NCI-H510A (cell line): ENCODE data around the gene MEF2B.

Experiments
- DNase-seq: peaks from one replicate; lab custom pipeline; 2025; lab: John Stamatoyannopoulos, UW

Gene MEF2B

GRCh38 chr19:19098703-19099632 is 71.1 kb downstream of the MEF2B start:
- DNase-seq, result no peak

- no peak for DNase-seq
These were observed 71.9 kb downstream of the MEF2B start for GRCh38 chr19:19098084-19098702.

- no peak for DNase-seq
These were observed 73.1 kb downstream of the MEF2B start for GRCh38 chr19:19096641-19097627.

GRCh38 chr19:19095691-19096090 is 74.4 kb downstream of the MEF2B start:
- no peak for DNase-seq
